Right cardiac atrium (tissue), 5 donors: ENCODE results near the gene FOXP1. TPM values are rescaled to one million over a fixed set of nuclear protein-coding genes. Genes with fewer than 3 reads are reported as not detected.
"Not testable (repeated sequence)": the region's sequence is repeated elsewhere in the genome, so short reads cannot be mapped to it uniquely, and the experiment has no call there.

Source experiments
- ATAC-seq, 2 donors: fragments of 200-7000 bp; cut with Tn5 transposase; one replicate each; pipeline versions ENCODE4 v1.8.0 to v1.9.1; 2020; ENCODE audit warnings: moderate library complexity in 2 of 2, mild to moderate bottlenecking in 1 of 2
- DNase-seq, 3 donors: peaks; one replicate each; pipeline ENCODE4 v3.0.0-alpha.2; 2020
- H3K27ac ChIP-seq: one replicate; pipeline ENCODE4 v1.5.1; 2013; ENCODE audit warnings: mild to moderate bottlenecking, low read length, control low read depth, moderate library complexity
- H3K27me3 ChIP-seq: one replicate; pipeline ENCODE4 v1.6.1; 2013; ENCODE audit not compliant: control insufficient read depth, insufficient read depth
- H3K4me1 ChIP-seq: one replicate; pipeline ENCODE4 v1.6.1; 2013; ENCODE audit warnings: low read length; ENCODE audit not compliant: control insufficient read depth, insufficient read depth
- H3K4me3 ChIP-seq: one replicate; pipeline ENCODE4 v1.5.1; 2013; ENCODE audit warnings: low read length, control low read depth
- H3K9me3 ChIP-seq: one replicate; pipeline ENCODE4 v1.6.1; 2013; ENCODE audit warnings: low read length; ENCODE audit not compliant: control insufficient read depth
- WGBS: extraction: QIAGEN DNeasy Blood & Tissue Kit; methylation state at CpG from one replicate; pipeline ENCODE4 v1.1.7; 2013; 5-methylcytosine and 5-hydroxymethylcytosine counted together
- intact Hi-C, 4 donors: fragments of 100-400 bp; cut with DNase I; formaldehyde crosslinking; loops; one replicate each; pipeline versions ENCODE4 v1.11.0 to v1.14.0; 2022 to 2023
- polyA plus RNA-seq: library from polyadenylated mRNA; stranded (reverse); fragments of 200-250 nt; gene quantifications from one replicate; pipeline ENCODE4 v1.2.3, GENCODE V29; 2013
- total RNA-seq, 4 donors: library from RNA; stranded (reverse); fragmentation: NEBNext Ultra II Directional; extraction: Animal tissue kit (Norgen Biotek cat#: 25700); gene quantifications; one replicate each; pipeline ENCODE4 v1.2.1, GENCODE V29; 2021
- donor health status: healthy with polysubstance abuse.
- donor health status: DM: no; HTN: yes; CAD: no.
- donor health status: DM: no; HTN: no; CAD: no.
- donor health status: DM: no; HTN: yes; CAD: no; lungs with severe emphysema.
- donor health status: DM: yes; HTN: yes; CAD: no.

Gene FOXP1
- total and polyA plus RNA-seq, 5 donors, result 13.6 to 63.4 (median 57.4) TPM

DNA sequence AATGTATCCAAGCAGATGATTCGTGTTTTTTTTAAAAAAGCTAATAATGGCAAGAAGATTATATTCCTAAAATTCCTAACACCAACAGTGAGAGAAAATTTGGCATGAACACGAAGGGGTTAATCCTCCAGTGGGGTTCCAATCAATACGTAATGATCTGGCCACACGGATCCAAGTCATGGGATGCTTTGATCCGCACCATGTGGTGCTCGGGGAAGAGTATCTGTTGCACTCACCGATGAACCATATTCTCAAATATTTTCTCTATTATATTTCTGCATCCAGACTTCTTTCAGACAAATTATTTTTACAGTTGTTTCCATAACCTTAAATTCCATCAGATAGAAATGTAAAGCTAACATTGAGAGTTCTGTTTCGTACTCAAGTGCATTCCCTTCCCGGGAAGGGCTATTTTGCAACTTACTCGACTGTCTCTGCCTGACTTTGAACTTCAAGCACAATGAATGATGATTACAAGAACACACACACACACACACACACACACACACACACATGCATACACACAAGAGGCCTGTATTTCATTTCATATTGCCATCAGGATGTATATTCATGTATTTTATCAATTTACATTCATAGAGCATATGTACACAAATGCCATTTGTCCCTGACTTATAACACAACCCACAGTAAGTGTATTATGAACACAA lies 567.2 kb downstream of the FOXP1 start:
- Histone ChIP-seq H3K9me3 (no peaks in the 10 kb centered on the region), H3K27ac (no peak overlapping the region), H3K27me3 (no peaks in the 10 kb centered on the region), H3K4me3 (no peak overlapping the region), H3K4me1 (peaks cover 3% of the 10 kb centered on the region)
- no peak for DNase-seq
- WGBS, result 43% methylated on average over 10 of the region's 10 CpGs
- intact Hi-C loops, result no loop called here
- ATAC-seq, result no peak

DNA sequence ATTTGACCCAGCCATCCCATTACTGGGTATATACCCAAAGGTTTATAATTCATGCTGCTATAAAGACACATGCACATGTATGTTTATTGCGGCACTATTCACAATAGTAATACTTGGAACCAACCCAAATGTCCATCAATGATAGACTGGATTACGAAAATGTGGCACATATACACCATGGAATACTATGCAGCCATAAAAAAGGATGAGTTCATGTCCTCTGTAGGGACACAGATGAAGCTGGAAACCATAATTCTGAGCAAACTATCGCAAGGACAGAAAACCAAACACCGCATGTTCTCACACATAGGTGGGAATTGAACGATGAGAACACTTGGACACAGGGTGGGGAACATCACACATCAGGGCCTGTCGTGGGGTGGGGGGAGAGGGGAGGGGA lies 568.9 kb downstream of the FOXP1 start:
- H3K27me3 ChIP-seq, H3K4me3 ChIP-seq, DNase-seq, H3K4me1 ChIP-seq, intact Hi-C loops, ATAC-seq, H3K9me3 ChIP-seq, H3K27ac ChIP-seq: not testable (repeated sequence)
- WGBS, result over 99% methylated on average over 6 of the region's 6 CpGs

DNA sequence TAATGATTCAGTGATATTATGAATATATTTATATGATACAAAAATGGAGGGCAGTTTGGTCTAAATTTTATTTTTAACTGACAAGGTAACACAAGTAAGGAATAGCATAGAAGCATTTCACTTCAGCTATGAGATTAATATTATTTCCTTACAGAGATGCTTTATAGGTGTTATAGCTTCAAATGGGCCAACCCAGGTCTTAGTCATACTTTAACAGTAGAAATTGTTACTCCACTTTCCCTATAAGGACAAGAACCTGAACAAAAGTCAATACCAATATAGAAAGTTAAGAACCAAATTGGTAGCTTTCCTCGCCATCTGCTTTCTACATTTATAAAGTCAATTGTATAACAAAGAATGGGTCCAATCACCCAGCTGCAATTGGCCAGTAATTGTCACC lies 570.6 kb downstream of the FOXP1 start:
- Histone ChIP-seq H3K4me1 (no peaks in the 10 kb centered on the region), H3K27ac (no peak overlapping the region), H3K4me3 (no peak overlapping the region), H3K9me3 (no peaks in the 10 kb centered on the region), H3K27me3 (no peaks in the 10 kb centered on the region)
- intact Hi-C loops, result no loop called here
- DNase-seq, result no peak
- WGBS, result 100% methylated on average over 1 of the region's 1 CpG
- ATAC-seq, result no peak

DNA sequence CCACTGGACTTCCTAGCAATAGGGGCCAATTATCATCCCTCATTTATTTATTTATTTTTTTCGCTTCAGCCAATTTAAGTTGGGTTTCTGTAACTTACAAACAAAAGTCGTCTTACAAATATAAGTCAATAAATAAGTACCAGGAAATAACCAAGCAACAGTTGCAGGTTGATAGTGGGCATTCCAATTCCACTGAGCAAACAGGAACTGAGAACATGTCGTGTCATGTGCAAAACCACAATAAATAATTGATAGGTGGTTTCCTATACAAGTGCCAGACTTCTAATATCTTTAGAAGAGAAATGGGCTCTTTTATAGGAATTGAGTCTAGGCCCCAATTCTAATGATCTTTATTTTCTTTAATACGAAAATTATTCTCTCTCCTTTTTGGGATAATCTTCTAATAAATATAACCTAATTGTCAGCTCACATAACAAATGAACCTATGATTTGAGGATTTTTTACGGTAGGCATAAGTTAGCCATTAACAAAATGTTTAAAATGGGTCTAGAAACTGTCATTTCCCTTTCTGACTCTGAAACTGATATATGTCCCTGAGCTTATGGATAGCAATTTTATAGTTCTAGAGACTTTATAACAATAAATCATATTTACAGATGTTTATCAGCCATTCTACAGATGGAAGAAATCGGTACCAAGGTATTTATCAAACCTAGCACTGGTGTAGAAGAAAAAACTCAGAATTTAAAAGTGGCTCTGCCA lies 571.8 kb downstream of the FOXP1 start:
- H3K27ac ChIP-seq, result no peak overlapping the region
- intact Hi-C loops, result no loop called here
- WGBS, result 87% methylated on average over 6 of the region's 6 CpGs
- no peak for DNase-seq
- no peaks in the 10 kb centered on the region for H3K9me3 ChIP-seq
- no peak for ATAC-seq
- no peaks in the 10 kb centered on the region for H3K4me1 ChIP-seq
- no peaks in the 10 kb centered on the region for H3K27me3 ChIP-seq
- H3K4me3 ChIP-seq, result no peak overlapping the region

DNA sequence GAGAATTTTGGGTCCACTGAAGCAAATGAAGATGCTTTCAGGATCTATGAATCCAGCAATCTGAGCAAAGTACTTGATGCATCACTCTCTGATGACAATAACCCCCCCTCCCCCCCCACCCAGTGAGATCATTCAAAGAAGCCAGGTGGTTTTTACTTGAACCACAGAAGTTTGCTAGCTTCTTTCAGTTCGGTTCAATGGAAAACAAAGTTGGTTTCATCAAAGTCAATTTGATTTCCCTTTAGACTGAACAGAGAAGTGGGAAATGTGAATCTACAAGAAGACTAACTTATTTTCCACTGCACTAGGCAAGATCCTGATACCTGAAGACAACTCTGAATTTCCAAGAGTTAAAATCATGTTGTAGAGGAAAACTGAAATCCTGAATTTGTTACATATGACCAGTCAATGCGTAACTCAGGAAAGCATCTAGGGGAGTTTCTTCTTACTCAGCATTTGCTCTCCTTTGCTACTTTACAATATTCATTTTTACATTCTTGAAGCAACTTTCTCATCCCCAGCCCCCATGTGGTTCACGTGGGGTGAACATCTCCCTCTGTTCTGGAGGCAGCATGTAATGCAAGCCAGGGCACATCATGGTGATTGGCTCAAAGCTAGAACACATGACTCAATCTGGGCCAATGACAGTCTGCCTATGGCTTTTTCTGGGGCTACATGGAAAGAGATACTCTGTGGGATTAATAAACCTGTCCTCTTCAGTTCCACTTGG lies 572.6 kb downstream of the FOXP1 start:
- DNase-seq (no peak), ATAC-seq (no peak)
- no peak overlapping the region for H3K4me3 ChIP-seq
- no peak overlapping the region for H3K27ac ChIP-seq
- H3K9me3 ChIP-seq, result no peaks in the 10 kb centered on the region
- H3K27me3 ChIP-seq, result no peaks in the 10 kb centered on the region
- intact Hi-C loops, result no loop called here
- WGBS, result 86% methylated on average over 3 of the region's 3 CpGs
- no peaks in the 10 kb centered on the region for H3K4me1 ChIP-seq

DNA sequence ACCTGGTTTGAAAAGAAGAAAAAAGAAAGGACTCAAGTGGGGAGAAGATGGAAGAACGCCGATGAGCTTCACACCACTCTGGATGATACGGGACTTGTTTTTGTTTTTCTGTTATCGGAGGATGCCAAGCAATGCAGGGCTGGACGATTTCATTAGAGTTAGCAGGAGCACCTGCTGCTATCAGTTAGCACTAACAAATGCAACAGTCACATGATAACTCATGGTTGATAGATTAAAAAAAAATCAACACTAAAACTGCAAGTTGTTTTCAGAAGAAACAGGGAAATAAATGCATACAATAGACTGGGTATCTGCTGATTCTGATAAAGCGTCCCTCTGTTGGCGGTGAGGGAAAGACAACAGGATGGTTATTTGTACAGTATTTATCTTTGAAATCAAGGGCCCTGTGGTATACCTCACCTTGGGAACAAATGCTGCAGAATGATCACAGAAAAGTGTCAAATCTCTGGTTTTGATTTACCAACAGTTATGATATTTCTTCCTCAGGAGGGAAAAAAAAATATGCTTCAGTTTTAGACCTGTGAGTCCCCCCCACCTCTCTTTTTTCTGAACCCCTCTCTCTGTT lies 575.1 kb downstream of the FOXP1 start:
- Histone ChIP-seq H3K4me1 (no peaks in the 10 kb centered on the region), H3K9me3 (no peaks in the 10 kb centered on the region), H3K27me3 (no peaks in the 10 kb centered on the region), H3K4me3 (no peak overlapping the region), H3K27ac (no peak overlapping the region)
- DNase-seq (no peak), ATAC-seq (no peak)
- intact Hi-C loops, result loop anchor here in 1 of 4 donors (5.0 to 10.0 kb wide), 2 partner anchors 59 to 576 kb away; partner anchors contain the start of gene FOXP1
- WGBS, result 59% methylated on average over 7 of the region's 7 CpGs

DNA sequence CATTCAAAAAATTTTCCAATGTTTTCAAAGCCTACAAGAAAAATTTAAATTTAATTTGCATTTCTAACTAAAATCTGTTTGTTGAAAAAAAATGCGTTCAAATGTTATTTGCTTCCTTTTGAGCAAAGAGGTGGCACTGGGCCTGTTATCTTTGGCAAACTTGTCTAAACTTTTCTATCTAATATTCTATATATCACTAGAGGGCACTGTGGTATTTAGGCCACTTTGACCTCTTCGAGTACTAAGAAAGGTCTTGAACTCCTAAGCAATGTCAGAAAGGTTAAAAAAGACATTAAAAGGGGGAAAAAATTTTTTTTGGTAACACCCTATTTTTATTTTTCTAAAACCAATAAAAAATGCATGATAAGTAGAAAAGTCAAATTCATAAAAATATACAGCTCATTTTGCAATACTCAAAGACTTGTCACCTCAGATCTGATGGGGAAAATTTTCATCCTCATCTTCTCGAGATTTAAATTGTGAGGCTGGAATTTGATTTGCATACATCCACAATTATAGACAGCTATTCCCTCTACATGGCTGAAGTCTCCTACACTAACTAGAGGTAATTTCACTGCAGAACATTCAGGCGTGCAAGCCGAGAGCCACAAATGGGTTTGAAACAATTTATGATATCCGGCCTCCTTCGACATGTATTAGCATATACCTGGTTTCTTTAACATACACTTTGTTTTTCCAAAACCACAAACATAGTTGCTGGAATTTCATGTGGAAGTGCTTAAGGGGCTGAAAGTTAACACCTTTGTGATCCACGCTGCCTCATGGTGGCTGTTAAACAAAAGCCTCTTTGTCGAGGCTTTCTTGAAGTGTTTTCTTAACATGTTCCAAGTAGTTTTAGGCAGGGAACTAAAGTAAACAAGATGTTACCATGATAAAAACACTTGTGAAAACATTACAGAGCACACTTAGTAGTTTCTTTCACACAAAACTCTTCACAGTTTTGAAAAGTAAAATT lies 576.4 kb downstream of the FOXP1 start:
- Histone ChIP-seq H3K27me3 (no peaks in the 10 kb centered on the region), H3K9me3 (no peaks in the 10 kb centered on the region), H3K27ac (no peak overlapping the region), H3K4me1 (no peaks in the 10 kb centered on the region), H3K4me3 (no peak overlapping the region)
- DNase-seq, result peak in 1 of 3 donors; percentile 12
- intact Hi-C loops, result loop anchor here in 1 of 4 donors (5.0 to 10.0 kb wide), 2 partner anchors 60 to 578 kb away; partner anchors contain the start of gene FOXP1
- peak; percentile 61 to 64 for ATAC-seq
- 47% methylated on average over 9 of the region's 9 CpGs for WGBS

DNA sequence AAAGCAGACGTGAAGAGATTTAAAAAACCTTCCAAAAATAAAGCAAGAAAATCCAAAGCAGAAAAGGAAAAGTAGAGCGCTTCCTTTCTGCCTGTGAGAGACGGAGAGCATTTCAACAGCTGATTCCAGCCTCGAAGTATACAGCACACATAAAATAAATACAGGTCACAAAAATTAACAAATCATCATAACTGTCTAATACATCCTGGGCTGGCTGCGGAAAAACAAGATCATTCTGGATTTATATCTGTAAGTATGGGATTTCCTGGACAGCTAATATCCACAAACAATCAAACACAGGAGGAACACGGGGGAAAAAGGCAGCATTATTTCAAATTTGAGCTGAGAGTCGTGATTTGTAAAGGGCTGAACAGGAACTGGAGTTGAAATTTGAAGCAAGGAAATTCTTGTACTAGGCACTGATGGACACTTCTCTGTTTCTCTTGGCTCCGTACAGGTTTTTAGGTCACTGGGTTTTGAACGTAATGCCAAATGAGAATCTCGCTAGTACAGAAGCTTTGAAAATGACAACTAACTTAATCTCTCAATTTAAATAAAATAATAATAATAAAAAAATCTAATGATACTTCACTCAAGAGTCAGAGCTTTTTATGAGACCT lies 577.7 kb downstream of the FOXP1 start:
- H3K27ac ChIP-seq, result no peak overlapping the region
- ATAC-seq (peak; percentile 66 to 76), DNase-seq (no peak)
- H3K4me3 ChIP-seq, result peak overlapping the region; percentile 33
- WGBS, result 35% methylated on average over 10 of the region's 10 CpGs
- no peaks in the 10 kb centered on the region for H3K9me3 ChIP-seq
- H3K4me1 ChIP-seq, result no peaks in the 10 kb centered on the region
- intact Hi-C loops, result loop anchor here in 1 of 4 donors (5.0 to 10.0 kb wide), 2 partner anchors 61 to 579 kb away; partner anchors contain the start of gene FOXP1
- H3K27me3 ChIP-seq, result no peaks in the 10 kb centered on the region

DNA sequence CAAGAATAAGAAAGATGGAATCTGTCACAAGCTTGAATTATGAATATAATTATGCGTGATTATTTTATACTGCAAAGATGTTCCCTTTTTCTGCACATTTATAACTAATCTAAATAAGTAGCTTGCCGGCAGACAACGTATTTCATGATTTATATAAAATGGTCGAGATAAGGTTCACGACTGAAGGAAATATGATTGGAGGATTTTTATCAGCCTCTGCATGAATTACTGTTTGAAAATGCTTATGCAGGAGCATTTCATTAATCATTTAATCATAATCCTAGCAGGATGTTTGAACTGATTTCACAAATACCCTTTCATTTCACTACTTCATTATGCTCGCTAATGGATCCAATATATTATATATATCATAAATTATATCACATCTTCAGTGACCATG lies 580.0 kb downstream of the FOXP1 start:
- Histone ChIP-seq H3K4me3 (no peak overlapping the region), H3K27me3 (no peaks in the 10 kb centered on the region), H3K4me1 (no peaks in the 10 kb centered on the region), H3K27ac (no peak overlapping the region), H3K9me3 (no peaks in the 10 kb centered on the region)
- ATAC-seq (no peak), DNase-seq (no peak)
- intact Hi-C loops, result loop anchor here in 1 of 4 donors (10.0 kb wide), 1 partner anchor 581 kb away; the partner anchor contains the start of gene FOXP1
- WGBS, result 74% methylated on average over 6 of the region's 6 CpGs
